HG02884 (cell line): ENCODE results near the gene GPC1.

Experiments
- ATAC-seq: cut with Tn5 transposase; IDR thresholded peaks from one replicate; pipeline ENCODE4 v1.9.1; 2021; ENCODE audit warnings: mild to moderate bottlenecking, moderate library complexity; ENCODE audit not compliant: unreplicated experiment

Gene GPC1

DNA sequence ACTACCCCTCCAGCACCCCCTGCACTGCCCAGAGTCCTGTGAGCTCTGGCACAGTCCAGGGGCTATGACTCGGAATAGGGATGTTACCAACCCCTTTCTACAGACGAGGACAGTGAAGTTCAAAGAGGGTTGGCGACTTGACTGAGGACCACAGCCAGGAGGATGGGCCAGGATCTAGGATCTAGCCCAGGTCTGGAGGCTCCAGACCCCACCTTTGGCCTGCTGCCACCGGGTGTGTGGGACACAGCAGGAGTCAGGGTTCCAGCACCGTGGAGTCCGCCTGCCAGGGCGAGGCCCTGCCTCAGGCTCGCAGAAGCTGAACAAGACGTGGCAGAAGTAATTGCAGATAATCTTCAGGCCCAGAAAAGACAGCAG lies 37.9 kb upstream of the GPC1 start:
- ATAC-seq, result no peak

DNA sequence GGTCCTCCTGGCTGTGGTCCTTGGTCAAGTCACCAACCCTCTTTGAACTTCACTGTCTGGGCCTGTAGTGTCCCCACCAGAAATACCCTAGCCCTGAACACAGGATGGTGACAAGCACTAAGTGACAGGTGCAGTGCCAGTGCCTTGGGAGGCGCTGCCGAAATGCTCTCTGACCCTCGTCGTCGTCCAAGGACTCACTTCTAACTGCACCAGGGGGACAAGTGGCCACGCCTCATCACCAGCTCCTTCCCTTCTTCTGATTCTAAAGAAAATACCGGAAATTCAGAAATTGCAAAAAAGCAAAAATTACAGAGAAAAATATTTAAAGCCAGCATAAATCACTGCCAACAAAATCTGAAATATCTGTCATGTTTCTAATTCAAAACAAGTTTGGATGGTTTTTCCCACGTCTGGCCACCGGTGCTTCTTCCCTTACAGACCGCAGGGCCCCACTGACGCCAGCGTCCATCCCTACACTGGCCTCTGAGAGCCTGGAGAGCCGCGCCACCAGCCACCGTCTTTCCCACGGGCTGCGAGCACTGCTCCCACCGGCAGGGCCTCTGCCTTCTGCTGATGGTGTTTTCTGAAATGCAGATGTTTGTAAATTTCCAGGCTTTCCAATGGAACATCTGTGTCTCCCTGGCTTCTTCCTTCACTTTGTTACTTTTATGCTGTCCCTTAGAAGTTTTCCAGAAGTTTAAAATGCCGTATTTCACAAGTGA lies 37.4 kb upstream of the GPC1 start:
- ATAC-seq, result no peak

DNA sequence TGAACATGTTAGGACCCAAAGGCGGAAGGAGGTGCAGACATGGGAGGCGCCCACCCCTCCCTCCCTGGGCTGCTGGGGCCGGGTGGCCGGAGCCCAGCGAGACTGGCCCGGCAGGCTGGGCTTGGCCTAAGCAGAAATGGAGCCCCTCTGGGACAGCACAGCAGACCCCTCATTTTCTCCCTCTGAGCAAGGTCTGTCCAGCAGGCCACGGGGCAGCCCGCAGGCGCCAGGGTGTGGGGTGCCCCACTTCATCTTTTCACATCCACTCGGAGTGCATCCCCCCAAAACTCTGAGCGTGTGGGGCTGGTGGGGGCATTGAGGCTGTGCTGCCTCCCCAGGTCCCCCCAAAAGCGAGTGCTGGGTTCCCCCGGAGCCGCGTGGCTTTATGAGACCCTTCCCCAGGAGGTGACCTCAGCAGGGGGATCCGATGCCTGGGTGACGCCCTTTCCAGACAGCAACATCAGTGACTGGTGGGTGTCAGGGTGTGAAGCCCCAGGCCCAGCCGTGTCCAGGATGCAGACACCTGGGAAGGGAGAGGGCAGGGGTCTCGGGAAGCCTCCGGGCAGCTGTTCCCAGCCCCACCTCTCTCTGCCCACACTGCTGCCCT lies 36.7 kb upstream of the GPC1 start:
- ATAC-seq, result no peak

DNA sequence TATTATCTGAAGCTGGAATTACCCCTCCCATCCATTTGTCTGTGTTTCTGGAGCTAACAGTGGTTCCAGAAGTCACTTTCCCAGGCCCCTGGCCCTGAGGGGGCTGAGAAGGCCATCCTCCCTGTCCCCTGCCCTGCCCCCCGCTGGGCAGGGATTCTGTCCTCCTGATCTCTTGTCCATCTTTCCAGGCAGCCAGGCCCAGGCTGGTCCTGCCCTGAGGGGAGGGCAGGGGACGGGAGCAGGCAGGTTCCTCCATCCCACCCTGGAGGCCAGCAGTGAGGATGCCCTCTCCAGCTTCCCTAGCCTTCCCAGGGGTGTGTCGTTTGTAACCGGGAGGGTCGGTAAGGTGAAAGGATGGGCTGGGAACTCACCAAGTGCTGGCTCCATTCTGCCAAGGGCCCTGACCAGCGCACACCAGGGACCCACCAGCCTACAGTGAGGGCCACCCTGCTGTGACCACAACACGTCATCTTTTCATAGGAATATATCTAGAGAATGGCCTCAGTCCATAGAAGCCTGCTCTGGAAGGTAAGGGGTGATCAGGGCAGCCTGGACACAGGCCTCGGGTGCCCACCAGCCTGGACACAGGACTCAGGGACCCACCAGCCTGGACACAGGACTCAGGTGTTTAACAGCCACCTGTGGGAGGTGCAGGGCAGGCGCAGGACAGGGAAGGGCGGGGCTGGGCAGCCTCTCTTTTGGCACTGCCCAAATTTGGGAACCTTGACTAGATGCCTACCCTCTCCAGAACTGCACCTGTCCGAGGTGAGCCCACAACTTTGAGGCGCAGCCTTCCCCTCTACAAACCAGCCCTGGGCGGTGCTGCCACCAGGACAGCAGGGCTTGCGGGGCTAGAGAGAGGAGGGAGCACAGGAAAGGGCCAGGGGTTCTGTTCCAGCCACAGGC lies 35.8 kb upstream of the GPC1 start:
- ATAC-seq, result no peak

DNA sequence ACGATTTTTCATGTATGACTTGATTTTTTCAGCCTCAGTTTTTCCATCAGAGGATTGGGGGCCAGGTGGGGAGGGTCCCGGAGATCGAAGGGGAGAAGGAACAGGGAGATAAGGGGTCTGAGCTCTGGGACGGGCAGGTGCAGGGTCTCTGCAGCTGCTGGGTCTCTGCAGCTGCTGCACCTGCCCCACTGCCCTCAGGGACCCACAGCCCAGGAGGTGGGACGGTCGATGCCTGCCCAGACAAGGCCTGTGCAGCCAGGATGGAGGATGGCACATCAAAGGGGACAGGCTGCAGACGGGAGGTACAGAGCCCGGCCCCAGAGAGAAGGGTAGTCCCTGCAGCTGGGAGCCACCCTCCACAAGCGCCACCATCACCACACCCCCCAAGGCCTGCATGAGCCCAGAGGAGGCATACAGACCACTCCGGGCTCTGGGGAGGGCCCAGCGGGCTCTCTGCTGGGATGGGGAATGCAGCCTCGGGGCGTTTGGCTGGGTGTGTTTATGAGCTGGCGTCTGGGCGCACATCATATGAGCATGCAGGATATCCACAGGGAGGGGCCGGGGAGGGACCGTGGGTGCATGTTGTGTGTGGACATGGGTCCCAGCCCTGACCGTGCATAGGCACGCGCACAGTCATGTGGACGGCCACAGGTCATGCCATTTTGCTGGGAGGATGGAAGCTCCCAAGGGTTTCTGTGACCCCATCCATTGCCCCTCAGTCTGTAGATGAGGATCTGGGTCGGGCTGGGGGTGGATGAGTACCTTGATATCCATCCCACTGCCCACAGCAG lies 34.9 kb upstream of the GPC1 start:
- no peak for ATAC-seq

DNA sequence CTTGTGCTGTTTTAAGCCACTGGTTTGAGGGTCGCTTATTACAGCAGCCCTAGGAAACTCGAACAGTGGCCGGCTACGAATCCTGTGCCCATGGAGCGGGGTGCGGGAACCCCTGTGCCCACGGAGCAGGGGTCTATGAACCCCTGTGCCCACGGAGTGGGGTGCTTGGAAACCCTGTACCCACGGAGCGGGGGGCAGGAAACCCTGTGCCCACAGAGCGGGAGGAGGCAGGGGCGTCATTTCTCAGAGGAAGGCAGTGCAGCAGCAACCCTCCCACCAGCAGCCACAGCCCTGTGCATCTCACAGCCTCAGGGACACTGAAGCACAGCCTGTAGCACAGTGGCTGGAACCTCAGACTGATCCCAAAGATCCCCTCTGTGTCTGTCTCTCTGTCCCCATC lies 34.2 kb upstream of the GPC1 start:
- ATAC-seq, result no peak

DNA sequence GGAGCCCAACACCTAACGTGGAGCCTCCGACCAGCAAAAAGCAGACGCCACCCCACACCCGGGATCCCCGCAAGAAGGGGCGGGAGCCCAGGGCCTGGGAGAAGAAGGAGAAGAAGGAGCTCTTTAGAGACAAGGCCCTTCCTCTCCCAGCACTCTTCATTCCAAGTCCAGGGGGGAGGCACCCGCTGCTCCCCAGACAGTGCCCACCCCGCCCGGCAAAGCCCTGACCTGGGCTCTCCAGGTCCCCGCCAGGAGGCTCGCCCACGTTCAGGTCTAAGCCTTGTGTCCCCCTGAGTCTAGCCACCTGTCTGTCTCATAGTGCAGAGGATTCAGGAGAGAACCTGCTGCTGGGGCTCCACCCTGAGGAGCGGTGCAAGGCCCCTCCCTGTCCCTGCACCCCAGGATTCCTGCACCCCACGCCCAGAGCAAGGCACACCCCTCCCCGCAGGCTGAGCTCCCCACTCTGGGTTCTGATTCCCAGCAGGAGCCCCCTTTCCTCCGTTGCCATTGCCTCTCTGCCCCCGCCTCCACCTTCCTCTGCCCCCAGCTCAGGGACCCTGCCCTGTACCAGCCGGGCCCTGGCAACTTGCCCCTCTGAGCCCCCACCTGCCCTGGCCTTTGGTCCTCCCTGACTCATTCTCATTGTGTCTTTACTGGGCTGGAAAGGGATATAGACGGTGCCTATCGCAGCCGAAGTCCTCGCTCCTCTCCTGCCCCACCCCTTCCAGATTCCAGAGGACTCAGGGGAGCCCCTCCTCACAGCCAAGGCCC lies 33.5 kb upstream of the GPC1 start:
- ATAC-seq, result no peak

DNA sequence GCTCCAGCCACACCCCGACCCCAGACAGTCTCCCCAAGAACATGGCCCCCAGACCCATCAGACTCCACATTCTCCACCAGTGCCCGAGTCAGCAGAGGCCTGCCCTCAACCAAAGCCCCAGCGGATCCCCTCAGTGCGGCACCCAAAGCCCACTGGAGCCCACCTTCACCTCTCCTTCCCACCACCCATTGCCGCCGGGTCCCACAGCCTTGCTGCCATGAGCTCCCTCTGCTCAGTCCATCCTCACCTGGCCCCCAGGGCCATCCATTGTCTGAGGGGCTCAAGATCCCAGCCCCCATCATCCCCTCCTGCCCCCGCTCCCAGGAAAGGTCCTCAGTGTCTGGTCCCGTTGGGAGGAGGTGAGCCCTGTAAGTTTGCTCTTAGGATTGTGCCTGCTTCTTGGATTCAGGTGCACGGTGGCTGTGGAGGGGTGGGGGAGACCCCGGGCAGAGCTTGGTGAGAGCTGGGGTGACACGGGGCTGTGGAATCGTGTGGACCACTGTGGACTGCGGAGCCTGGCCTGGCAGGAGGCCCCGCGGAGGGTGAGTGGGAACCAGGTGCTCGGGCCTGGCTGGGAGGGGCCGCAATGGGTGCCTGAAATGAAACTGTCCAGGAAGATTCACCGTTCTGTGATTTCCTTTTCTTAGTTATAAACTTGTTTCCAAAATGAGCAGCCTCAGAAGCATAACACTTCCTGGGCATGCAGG lies 32.7 kb upstream of the GPC1 start:
- no peak for ATAC-seq

DNA sequence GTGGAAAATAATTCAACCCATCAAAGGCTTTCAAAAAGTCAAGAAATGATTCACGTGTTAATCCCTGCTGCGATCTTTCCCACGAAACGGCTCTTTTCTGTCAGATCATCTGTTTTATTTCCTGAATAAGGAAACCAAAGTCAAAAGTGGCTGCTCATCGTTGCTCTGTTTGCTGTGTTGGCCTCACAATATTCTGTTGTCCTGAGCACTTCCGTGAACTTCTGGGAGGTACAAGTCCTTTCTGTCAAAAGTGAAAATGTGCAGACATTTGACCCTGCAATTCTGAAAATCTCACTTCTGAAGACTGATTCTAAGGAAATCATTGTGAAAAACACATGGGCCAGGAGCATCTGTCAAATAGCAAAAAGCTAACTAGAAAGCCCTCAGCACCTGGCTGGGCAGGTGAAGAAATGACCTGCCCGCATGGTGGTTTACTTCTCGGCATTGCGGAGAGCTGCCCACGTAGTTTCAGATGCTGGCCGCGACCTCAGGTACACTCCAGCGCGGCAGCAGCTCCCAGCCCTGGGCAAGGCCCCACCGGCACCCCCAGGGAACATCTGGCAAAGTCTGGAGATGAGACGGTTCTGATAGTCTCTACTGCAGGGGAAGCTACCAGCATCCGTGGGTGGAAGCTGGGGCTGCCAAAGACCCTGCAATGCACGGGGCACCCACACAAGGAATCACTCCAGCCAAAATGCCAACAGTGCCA lies 31.9 kb upstream of the GPC1 start:
- no peak for ATAC-seq

DNA sequence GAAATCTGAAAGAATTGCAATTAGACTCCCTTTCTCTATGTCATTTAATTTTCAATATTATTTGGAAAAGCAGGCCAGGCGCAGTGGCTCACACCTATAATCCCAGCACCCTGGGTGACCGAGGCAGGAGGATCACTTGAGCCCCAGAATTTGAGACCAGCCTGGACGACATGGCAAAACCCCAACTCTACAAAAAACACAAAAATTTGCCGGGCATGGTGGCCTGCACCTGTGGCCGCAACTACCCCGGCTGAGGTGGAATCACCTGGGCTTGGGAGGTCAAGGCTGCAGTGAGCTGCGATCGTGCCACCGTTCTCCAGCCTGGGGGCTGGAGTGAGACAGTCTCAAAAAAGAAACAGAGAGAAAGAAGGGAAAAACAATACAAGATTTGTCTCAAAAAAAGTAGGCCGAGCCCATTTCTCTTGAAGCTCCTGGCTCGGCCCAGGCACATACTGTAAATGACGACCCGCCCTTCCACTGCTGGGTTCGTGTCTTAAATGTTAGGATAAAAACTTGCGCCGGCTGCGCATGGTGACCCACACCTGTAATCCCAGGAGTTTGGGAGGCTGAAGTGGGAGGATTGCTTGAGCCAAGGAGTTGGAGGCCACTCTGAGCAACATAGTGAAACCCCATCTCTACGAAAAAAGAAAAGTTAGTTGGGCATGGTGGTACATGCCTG lies 31.1 kb upstream of the GPC1 start:
- ATAC-seq, result no peak

DNA sequence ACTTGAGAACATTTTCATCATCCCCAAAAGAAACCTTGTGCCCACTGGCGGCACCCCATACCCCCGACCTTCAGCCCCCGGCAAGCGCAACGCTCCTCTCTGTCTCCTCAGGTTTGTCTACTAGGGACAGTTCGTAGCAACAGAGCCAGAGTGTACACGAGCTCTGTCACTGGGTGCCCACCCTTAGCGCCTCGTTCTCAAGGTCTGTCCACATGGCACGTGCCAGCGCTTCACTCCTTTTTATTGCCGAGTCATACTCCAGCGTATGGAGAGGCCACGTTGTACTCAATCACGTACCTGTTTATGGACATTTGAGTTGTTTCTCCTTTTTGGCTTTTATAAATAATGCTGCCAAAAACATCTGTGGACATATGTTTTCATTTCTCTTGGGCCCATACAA lies 30.3 kb upstream of the GPC1 start:
- ATAC-seq, result no peak

DNA sequence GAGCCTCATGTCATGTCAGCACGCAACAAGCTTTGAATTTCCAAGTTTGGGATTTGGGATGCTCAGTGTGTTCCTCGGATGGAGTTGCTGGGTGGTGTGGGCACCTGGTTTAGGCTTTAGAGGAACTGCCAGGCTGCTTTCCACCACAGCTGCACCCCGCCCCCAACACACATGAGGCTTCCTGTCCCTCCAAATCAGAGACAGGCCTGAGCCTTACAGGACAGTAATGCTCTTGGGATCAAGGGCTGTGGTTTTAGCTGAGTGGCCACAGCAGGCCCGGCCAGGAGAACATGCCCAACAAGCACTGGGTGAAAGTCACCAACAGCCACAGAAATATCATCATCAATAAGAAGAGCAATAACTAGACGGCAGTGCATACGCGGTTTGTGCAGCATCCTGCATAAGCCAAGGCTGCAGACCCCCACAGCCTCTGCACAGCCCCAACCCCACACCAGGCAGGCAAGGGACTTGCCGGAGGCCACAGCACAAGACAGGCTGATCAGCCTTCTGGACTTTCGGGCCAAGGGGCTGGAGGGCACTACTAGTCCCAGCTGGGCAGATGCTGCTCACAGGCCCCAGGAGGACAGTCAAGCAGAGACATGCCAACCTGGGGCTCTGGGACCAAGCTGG lies 29.7 kb upstream of the GPC1 start:
- ATAC-seq, result no peak

DNA sequence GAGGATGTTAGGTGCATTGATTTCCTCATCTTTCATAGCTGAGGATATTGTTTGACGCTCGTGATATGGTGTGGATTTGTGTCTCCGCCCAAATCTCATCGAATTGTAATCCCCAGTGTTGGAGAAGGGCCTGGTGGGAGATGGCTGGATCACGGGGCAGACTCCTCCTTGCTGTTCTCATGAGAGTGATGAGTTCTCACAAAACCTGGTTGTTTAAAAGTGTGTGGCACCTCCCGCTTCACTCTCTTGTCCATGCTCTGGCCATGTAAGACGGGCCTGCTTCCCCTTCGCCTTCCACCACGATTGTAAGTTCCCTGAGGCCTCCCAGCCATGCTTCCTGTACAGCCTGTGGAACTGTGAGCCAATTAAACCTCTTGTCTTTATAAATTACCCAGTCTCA lies 28.4 kb upstream of the GPC1 start:
- ATAC-seq, result no peak

DNA sequence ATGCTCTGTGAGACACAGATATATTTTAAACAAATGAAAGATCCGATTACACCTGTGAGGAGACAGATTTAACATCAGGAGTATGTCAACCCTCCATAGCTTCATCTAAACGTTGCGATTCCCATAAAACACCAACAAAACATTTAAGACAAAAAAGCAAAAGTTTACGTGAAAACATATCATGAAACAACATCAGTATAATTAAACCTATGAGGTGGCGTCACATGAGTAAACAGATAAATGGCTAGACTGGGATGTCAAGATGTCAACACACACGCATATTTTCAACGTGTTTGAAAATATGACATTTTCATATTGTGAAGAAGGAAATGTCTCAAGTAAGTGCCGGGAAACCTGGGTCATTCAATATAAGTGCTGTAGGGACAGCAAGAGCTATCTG lies 25.5 kb upstream of the GPC1 start:
- ATAC-seq, result no peak

DNA sequence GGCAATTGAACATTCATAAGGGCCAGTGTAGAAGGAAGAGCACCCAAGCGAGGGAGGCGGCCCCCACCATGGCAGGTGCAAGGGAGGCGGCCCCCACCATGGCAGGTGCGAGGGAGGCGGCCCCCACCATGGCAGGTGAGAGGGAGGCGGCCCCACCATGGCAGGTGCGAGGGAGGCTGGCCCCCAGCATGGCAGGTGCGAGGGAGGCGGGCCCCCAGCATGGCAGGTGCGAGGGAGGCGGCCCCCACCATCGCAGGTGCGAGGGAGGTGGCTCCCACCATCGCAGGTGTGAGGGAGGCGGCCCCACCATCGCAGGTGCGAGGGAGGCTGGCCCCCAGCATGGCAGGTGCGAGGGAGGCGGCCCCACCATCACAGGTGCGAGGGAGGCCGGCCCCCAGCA lies 24.7 kb upstream of the GPC1 start:
- no peak for ATAC-seq

DNA sequence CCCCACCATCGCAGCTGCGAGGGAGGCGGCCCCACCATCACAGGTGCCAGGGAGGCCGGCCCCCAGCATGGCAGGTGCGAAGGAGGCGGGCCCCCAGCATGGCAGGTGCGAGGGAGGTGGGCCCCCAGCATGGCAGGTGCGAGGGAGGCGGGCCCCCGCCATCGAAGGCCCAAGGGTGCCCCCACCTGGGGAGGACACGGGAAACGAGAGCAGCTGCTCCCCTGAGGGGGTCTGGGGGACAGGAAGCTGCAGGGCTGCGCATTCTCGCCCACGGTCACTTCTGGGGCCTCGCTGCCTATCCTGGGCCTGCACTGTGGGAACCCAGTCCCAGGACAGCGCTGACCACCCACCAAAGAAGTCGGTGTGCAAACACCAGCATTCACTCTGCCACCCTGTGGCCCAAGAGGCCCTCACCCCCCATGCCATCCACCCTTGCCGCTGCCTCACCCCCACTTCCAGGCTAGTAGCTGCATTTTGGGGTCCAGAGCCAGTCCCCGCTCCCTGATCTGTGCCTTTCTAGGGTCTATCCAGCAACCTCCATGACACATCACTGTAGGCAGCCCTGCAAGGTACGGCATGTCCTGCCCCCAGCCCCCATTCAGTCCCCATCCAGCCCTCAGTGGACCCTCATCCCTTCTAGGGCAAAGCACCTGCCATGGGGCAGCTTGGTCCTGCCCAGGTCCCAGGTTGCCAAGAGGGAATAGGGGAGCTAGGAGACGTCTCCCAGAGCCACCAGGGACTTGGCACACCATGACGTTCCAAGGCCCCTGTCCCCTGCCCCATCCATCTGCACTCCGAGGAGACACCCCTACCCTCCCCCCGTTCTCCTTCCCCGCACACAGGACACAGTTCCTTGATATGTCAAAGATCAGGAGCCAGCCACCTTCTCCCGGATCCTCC lies 24.0 kb upstream of the GPC1 start:
- no peak for ATAC-seq

DNA sequence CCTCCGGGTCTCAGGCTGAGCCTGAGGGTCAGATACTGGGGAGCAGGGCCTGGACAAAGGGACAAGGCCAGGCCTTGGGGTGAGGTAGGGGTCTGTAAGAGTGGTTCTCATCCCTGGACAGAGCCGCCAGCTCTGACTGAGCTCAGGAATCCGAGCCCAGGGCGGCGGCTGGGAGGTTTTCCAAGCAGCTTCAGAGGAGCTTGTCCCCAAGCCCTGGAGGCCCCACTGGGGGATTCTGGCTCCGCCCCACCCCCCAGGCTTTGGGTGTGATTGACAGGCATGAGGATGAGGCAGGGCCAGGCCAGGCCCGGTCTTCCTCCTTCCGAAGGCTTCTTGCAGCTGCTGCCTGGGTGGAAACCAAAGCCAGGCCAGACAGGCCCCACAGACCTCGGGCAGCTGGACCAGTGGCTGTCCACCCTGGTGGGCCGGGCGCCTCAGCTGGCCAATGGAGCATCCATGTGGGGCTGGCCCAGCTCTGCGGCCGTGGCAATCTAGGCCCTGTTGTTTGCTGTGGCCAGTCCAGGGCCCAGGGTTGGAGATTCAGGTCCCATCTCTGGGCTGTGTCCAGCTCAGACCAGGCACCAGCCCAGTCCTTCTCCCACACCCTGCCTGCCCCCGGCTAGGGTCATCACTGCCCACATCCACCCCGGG lies 23.1 kb upstream of the GPC1 start:
- ATAC-seq, result no peak
